Endothelial cell of umbilical vein (primary cell): Measurements from ENCODE around the gene NFATC1. TPM values are rescaled to one million over a fixed set of nuclear protein-coding genes. Genes with fewer than 3 reads are reported as not detected.

Source experiments
- BruUV-seq: library from RNA; stranded (reverse); fragments of 400-500 nt; replicated peaks from 2 replicates; lab custom pipeline; 2021; lab: Mats Ljungman, UMichigan
- CTCF ChIA-PET: fragments of 300-600, 350-600 bp; sonication (Branson Sonifier 250); formaldehyde crosslinking; loops from one replicate; lab custom pipeline; 2021; ENCODE audit warnings: antibody characterized with exemption, inconsistent platforms; lab: Charles Lee
- POLR2A ChIA-PET: fragments of 300-600, 350-600 bp; sonication (Branson Sonifier 250); formaldehyde crosslinking; loops from one replicate; lab custom pipeline; 2021; ENCODE audit warnings: antibody characterized with exemption, inconsistent platforms; lab: Charles Lee
- DNase-seq: peaks from one replicate; pipeline ENCODE4 v3.0.0-alpha.2; 2011; ENCODE audit warnings: low read depth, low spot score
- FAIRE-seq: peaks from 2 replicates; lab custom pipeline; 2011; peaks lifted over from hg19 to GRCh38; lab: Jason Lieb, UNC
- H2AFZ ChIP-seq: 2 replicates; pipeline ENCODE4 v1.6.0; 2012; ENCODE audit warnings: low read depth, low read length, control low read depth, inconsistent platforms
- H3K27ac ChIP-seq: 2 replicates; pipeline ENCODE4 v1.5.1; 2011; ENCODE audit warnings: low read depth, mild to moderate bottlenecking, control low read depth, low read length, moderate library complexity; ENCODE audit not compliant: insufficient read depth
- H3K27me3 ChIP-seq, 2 experiments: 2 replicates each; pipeline versions ENCODE4 v1.6.0 to v1.6.1; 2011; ENCODE audit warnings: low read length in 2 of 2, mixed read lengths in 1 of 2; ENCODE audit not compliant: control insufficient read depth in 2 of 2, insufficient read depth in 2 of 2
- H3K36me3 ChIP-seq, 2 experiments: 2 replicates in 1 of 2; 3 replicates in 1 of 2; pipeline ENCODE4 v1.5.1; 2011; ENCODE audit warnings: low read length in 2 of 2, mild to moderate bottlenecking in 1 of 2, moderate library complexity in 1 of 2; ENCODE audit not compliant: control insufficient read depth in 2 of 2, insufficient read depth in 2 of 2; ENCODE audit errors: extremely low read depth in 1 of 2
- H3K4me1 ChIP-seq: 3 replicates; pipeline ENCODE4 v1.5.1; 2011; ENCODE audit warnings: mild to moderate bottlenecking, low read length; ENCODE audit not compliant: control insufficient read depth, insufficient read depth; ENCODE audit errors: extremely low read depth
- H3K4me2 ChIP-seq: 2 replicates; pipeline ENCODE4 v1.6.1; 2011; ENCODE audit warnings: low read length, control low read depth, mixed read lengths; ENCODE audit not compliant: insufficient read depth
- H3K4me3 ChIP-seq, 3 experiments: fragments of 200-600 bp in 1 of 3; sonication (generic), shearing (Covaris generic) in 1 of 3; replicated peaks in 1 of 3; 2 replicates each; pipeline ENCODE4 v1.5.1; 2011 to 2016; ENCODE audit warnings: control low read depth in 3 of 3, low read length in 3 of 3, mild to moderate bottlenecking in 2 of 3, inconsistent platforms in 1 of 3, low read depth in 1 of 3, moderate library complexity in 1 of 3; ENCODE audit not compliant: insufficient read depth in 1 of 3
- H3K79me2 ChIP-seq: 2 replicates; pipeline ENCODE4 v1.6.0; 2012; ENCODE audit warnings: low read length, inconsistent platforms; ENCODE audit not compliant: control insufficient read depth, insufficient read depth
- H3K9ac ChIP-seq: replicated peaks from 2 replicates; pipeline ENCODE3; 2011; ENCODE audit warnings: low read length, control low read depth; ENCODE audit not compliant: insufficient read depth; ENCODE audit errors: extremely low read depth
- H3K9me1 ChIP-seq: replicated peaks from 3 replicates; pipeline ENCODE4 v1.6.0; 2011; ENCODE audit warnings: mild to moderate bottlenecking, low read length; ENCODE audit not compliant: control insufficient read depth, insufficient read depth; ENCODE audit errors: extremely low read depth
- H3K9me3 ChIP-seq: replicated peaks from 2 replicates; pipeline ENCODE4 v1.5.1; 2012; ENCODE audit warnings: low read length, inconsistent platforms; ENCODE audit not compliant: control insufficient read depth, insufficient read depth
- H4K20me1 ChIP-seq: replicated peaks from 2 replicates; pipeline ENCODE3; 2011; ENCODE audit warnings: mild to moderate bottlenecking, low read length; ENCODE audit not compliant: control insufficient read depth, insufficient read depth; ENCODE audit errors: extremely low read depth
- EZH2 ChIP-seq: IDR thresholded peaks from 2 replicates; pipeline ENCODE4 v1.6.1; 2012; ENCODE audit warnings: borderline replicate concordance, low read depth, mild to moderate bottlenecking, moderate library complexity, low read length, inconsistent platforms; ENCODE audit not compliant: severe bottlenecking
- FOS ChIP-seq: IDR thresholded peaks from 2 replicates; pipeline ENCODE4 v1.6.1; 2011; ENCODE audit warnings: mild to moderate bottlenecking, low read length, moderate library complexity, borderline replicate concordance; ENCODE audit not compliant: insufficient read depth
- GATA2 ChIP-seq: IDR thresholded peaks from 2 replicates; pipeline ENCODE4 v1.7.0; 2011; ENCODE audit warnings: low read depth, mild to moderate bottlenecking, moderate library complexity, mixed read lengths, low read length; ENCODE audit not compliant: insufficient read length, insufficient read depth
- JUN ChIP-seq: IDR thresholded peaks from 2 replicates; pipeline ENCODE4 v1.6.1; 2011; ENCODE audit warnings: borderline replicate concordance, low read depth; ENCODE audit not compliant: insufficient read length, insufficient read depth
- MYC ChIP-seq: IDR thresholded peaks from one replicate; pipeline ENCODE4 v1.6.1; 2011; ENCODE audit warnings: mild to moderate bottlenecking, low read depth, low read length
- POLR2A ChIP-seq: IDR thresholded peaks from 2 replicates; pipeline ENCODE4 v1.6.1; 2012; ENCODE audit warnings: low read depth, mild to moderate bottlenecking, control low read depth, low read length
- POLR2AphosphoS5 ChIP-seq: IDR thresholded peaks from 2 replicates; pipeline ENCODE4 v1.6.1; 2012; ENCODE audit warnings: low read depth, mild to moderate bottlenecking, control low read depth, low read length, moderate library complexity; ENCODE audit not compliant: insufficient read depth
- dilution Hi-C: fragments of 300-500 bp; cut with MboI; formaldehyde crosslinking; loops from one replicate; pipeline ENCODE4 v1.15.0; 2019; ENCODE audit warnings: low sequenced_read_pairs; ENCODE audit not compliant: extremely low pct_ligation_motif_present
- intact Hi-C: fragments of 100-400 bp; cut with micrococcal nuclease; formaldehyde crosslinking; loops from one replicate; pipeline ENCODE4 v1.10.0; 2022
- polyA plus RNA-seq, 4 experiments: library from polyadenylated mRNA; depleted of rRNA in 3 of 4; stranded (reverse) in 3 of 4; unstranded in 1 of 4; fragments of >200 nt; gene quantifications; 2 replicates each; pipeline versions ENCODE4 v1.2.1 to v1.2.3, GENCODE V29; 2011 to 2012; ENCODE audit warnings: missing spikeins in 1 of 4
- total RNA-seq: library from RNA; stranded (reverse); gene quantifications from 2 replicates; pipeline ENCODE4 v1.2.3, GENCODE V29; 2021
- TF ChIP-seq, protein P1 (sequence below): IDR thresholded peaks from 2 replicates; pipeline ENCODE4 v1.6.1; 2011; ENCODE audit not compliant: insufficient read depth, insufficient read length
- TF ChIP-seq, protein P2 (sequence below), 2 donors: IDR thresholded peaks; 1 replicate in 1 of 2; 2 replicates in 1 of 2; pipeline ENCODE4 v1.5.1; 2011; ENCODE audit warnings: low read length in 2 of 2, mild to moderate bottlenecking in 2 of 2, moderate library complexity in 2 of 2, control low read depth in 1 of 2, inconsistent platforms in 1 of 2, low read depth in 1 of 2; ENCODE audit not compliant: insufficient read depth in 1 of 2; ENCODE audit errors: extremely low read depth in 1 of 2

NFATC1 gene
- total and polyA plus RNA-seq, 2 donors (not counting 3 experiments of a cell fraction or from before 2014, with no cell fraction given): 11.1 to 30.0 TPM

DNA sequence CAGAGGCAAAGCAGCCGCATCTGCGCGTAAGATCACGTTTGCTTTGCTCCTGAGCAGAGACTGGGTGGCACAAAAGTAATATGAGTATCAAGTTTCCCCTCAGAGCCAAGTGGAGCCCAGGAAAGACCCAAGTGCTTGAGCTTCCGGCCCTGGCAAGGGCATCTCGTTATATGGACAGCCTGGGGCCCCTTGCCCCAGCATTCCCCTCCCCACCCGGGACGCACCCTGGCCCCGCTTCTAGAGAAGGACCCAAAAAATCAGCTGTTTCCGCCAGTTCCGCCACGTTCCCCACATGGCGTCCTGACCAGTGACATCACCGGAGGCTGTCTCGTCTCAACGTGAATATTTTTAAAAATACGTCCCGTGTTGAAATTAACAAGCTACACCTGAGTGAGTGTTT lies 135.1 kb downstream of the NFATC1 start:
- no peaks in the 10 kb centered on the region for H3K9me1 ChIP-seq
- intact Hi-C loops (no loop called here), dilution Hi-C loops (no loop called here)
- peaks cover 0 to 3% of the 10 kb centered on the region in 2 experiments for H3K36me3 ChIP-seq
- no TSS peak for BruUV-seq
- DNase-seq (no peak), FAIRE-seq (no peak)
- no peak overlapping the region for H3K4me3 ChIP-seq
- H3K79me2 ChIP-seq: no peaks in the 10 kb centered on the region
- no peak overlapping the region for H3K27ac ChIP-seq
- no peaks in the 10 kb centered on the region for H4K20me1 ChIP-seq
- no peak overlapping the region for H2AFZ ChIP-seq
- H3K9me3 ChIP-seq: no peaks in the 10 kb centered on the region
- peaks cover 7% of the 10 kb centered on the region for H3K4me1 ChIP-seq
- H3K27me3 ChIP-seq: peaks cover 1 to 6% of the 10 kb centered on the region in 2 experiments
- TF ChIP-seq EZH2 (no peak), GATA2 (no peak), FOS (no peak), MYC (no peak), JUN (no peak), POLR2AphosphoS5 (no peak), POLR2A (no peak)
- TF ChIP-seq, protein P1, sequence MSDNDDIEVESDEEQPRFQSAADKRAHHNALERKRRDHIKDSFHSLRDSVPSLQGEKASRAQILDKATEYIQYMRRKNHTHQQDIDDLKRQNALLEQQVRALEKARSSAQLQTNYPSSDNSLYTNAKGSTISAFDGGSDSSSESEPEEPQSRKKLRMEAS: no peak
- TF ChIP-seq, protein P2, sequence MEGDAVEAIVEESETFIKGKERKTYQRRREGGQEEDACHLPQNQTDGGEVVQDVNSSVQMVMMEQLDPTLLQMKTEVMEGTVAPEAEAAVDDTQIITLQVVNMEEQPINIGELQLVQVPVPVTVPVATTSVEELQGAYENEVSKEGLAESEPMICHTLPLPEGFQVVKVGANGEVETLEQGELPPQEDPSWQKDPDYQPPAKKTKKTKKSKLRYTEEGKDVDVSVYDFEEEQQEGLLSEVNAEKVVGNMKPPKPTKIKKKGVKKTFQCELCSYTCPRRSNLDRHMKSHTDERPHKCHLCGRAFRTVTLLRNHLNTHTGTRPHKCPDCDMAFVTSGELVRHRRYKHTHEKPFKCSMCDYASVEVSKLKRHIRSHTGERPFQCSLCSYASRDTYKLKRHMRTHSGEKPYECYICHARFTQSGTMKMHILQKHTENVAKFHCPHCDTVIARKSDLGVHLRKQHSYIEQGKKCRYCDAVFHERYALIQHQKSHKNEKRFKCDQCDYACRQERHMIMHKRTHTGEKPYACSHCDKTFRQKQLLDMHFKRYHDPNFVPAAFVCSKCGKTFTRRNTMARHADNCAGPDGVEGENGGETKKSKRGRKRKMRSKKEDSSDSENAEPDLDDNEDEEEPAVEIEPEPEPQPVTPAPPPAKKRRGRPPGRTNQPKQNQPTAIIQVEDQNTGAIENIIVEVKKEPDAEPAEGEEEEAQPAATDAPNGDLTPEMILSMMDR (IDR thresholded peaks at IDR 0.05; ENCODE audit: extremely low read depth in 1 of 2, insufficient read depth in 1 of 2, low read depth in 1 of 2, low read length in 2 of 2): no peak
- no peak overlapping the region for H3K9ac ChIP-seq
- POLR2A ChIA-PET: no interaction called here
- no peak overlapping the region for H3K4me2 ChIP-seq
- CTCF ChIA-PET: interaction anchor here (0.9 to 5.6 kb wide), 6 partner anchors 8 to 150 kb away, joined by 3 to 50 read pairs (median 6); partner anchors contain the start of gene NFATC1
